BLaER1 treated with 17β-estradiol and CSF1 and Interleukin-3, amounts not matched to agents 10 nM and 100 nM (cell line): ENCODE data around the gene PTCH2.

ENCODE experiments used
- H3K27ac ChIP-seq, 11 experiments: shearing (Covaris generic); formaldehyde crosslinking; 2 replicates each; pipeline ENCODE4 v1.8.1; 2022
- H3K27me3 ChIP-seq, 11 experiments: shearing (Covaris generic); formaldehyde crosslinking; 2 replicates each; pipeline ENCODE4 v1.8.1; 2022
- H3K36me3 ChIP-seq, 11 experiments: shearing (Covaris generic); formaldehyde crosslinking; 2 replicates each; pipeline ENCODE4 v1.8.1; 2022
- H3K4me1 ChIP-seq, 10 experiments: shearing (Covaris generic); formaldehyde crosslinking; 2 replicates each; pipeline ENCODE4 v1.8.1; 2022
- H3K4me2 ChIP-seq, 11 experiments: shearing (Covaris generic); formaldehyde crosslinking; 2 replicates each; pipeline ENCODE4 v1.8.1; 2022
- H3K4me3 ChIP-seq, 10 experiments: shearing (Covaris generic); formaldehyde crosslinking; 2 replicates each; pipeline ENCODE4 v1.8.1; 2022
- H3K9ac ChIP-seq, 11 experiments: shearing (Covaris generic); formaldehyde crosslinking; 2 replicates each; pipeline ENCODE4 v1.8.1; 2022
- H3K9me3 ChIP-seq, 11 experiments: shearing (Covaris generic); formaldehyde crosslinking; replicated peaks in 1 of 11; 2 replicates each; pipeline ENCODE4 v1.8.1; 2022
- H4K20me1 ChIP-seq, 11 experiments: shearing (Covaris generic); formaldehyde crosslinking; 2 replicates each; pipeline ENCODE4 v1.8.1; 2022
- Cebpa-rat ChIP-seq, 11 experiments: shearing (Covaris generic); IDR thresholded peaks; 2 replicates each; pipeline ENCODE4 v1.8.1; 2022

Gene PTCH2

GRCh38 chr1:44786138-44786840 is 56.8 kb downstream of the PTCH2 start:
- Histone ChIP-seq H3K9me3 (no peaks in the 10 kb centered on the region), H3K36me3 (peaks cover 7 to 14% (median 11%) of the 10 kb centered on the region in 11 experiments; a peak in 21 of 22 replicates), H3K4me2 (peak overlapping the region; percentile 76 to 99 (median 92)), H3K27me3 (no peaks in the 10 kb centered on the region; a peak in 2 of 22 replicates), H3K9ac (peak overlapping the region; percentile 51 to 79 (median 66); a peak in 21 of 22 replicates), H3K4me1 (peaks cover 31 to 57% (median 50%) of the 10 kb centered on the region in 10 experiments), H3K27ac (peak overlapping the region in 9 of 11 experiments; percentile 38 to 72 (median 62); a peak in 16 of 22 replicates), H4K20me1 (peaks cover 0 to 19% (median 7%) of the 10 kb centered on the region in 11 experiments; a peak in 14 of 22 replicates), H3K4me3 (peak overlapping the region; percentile 36 to 59 (median 48); a peak in 19 of 20 replicates)
- TF ChIP-seq Cebpa-rat (IDR thresholded peaks at IDR 0.05): no peak

- Histone ChIP-seq H3K4me1 (peaks cover 33 to 60% (median 54%) of the 10 kb centered on the region in 10 experiments), H3K27me3 (no peaks in the 10 kb centered on the region; a peak in 2 of 22 replicates), H3K4me3 (peak overlapping the region; percentile 36 to 59 (median 48); a peak in 19 of 20 replicates), H3K9ac (peak overlapping the region; percentile 51 to 79 (median 66); a peak in 19 of 22 replicates), H4K20me1 (peaks cover 2 to 26% (median 14%) of the 10 kb centered on the region in 11 experiments; a peak in 19 of 22 replicates), H3K27ac (peak overlapping the region in 7 of 11 experiments; percentile 49 to 72 (median 64); a peak in 11 of 22 replicates), H3K36me3 (peaks cover 13 to 21% (median 18%) of the 10 kb centered on the region in 11 experiments), H3K4me2 (peak overlapping the region; percentile 76 to 99 (median 92)), H3K9me3 (no peaks in the 10 kb centered on the region)
- TF ChIP-seq Cebpa-rat (IDR thresholded peaks at IDR 0.05): no peak
Measured at GRCh38 chr1:44785501-44786137, 57.4 kb downstream of the PTCH2 start.

- no peaks in the 10 kb centered on the region; a peak in 2 of 22 replicates for H3K27me3 ChIP-seq
- no peak for TF ChIP-seq Cebpa-rat (IDR thresholded peaks at IDR 0.05)
- peaks cover 19 to 27% (median 24%) of the 10 kb centered on the region in 11 experiments for H3K36me3 ChIP-seq
- no peaks in the 10 kb centered on the region for H3K9me3 ChIP-seq
- H3K9ac ChIP-seq: peak overlapping the region in 6 of 11 experiments; percentile 66 to 79 (median 74); a peak in 12 of 22 replicates
- peaks cover 8 to 32% (median 20%) of the 10 kb centered on the region in 11 experiments; a peak in 20 of 22 replicates for H4K20me1 ChIP-seq
- peak overlapping the region in 4 of 10 experiments; percentile 2 to 47 (median 40); a peak in 5 of 20 replicates for H3K4me3 ChIP-seq
- peak overlapping the region; percentile 76 to 99 (median 92) for H3K4me2 ChIP-seq
- H3K27ac ChIP-seq: peak overlapping the region in 3 of 11 experiments; percentile 28 to 66 (median 64); a peak in 4 of 22 replicates
- peaks cover 39 to 63% (median 59%) of the 10 kb centered on the region in 10 experiments for H3K4me1 ChIP-seq
Measured at GRCh38 chr1:44785029-44785380, 58.0 kb downstream of the PTCH2 start.

- H4K20me1 ChIP-seq: peaks cover 14 to 38% (median 26%) of the 10 kb centered on the region in 11 experiments; a peak in 21 of 22 replicates
- H3K9me3 ChIP-seq: no peaks in the 10 kb centered on the region
- peak overlapping the region; percentile 59 to 79 (median 73) for H3K9ac ChIP-seq
- H3K27ac ChIP-seq: peak overlapping the region; percentile 14 to 72 (median 43); a peak in 18 of 22 replicates
- H3K27me3 ChIP-seq: no peaks in the 10 kb centered on the region; a peak in 2 of 22 replicates
- peaks cover 26 to 33% (median 31%) of the 10 kb centered on the region in 11 experiments for H3K36me3 ChIP-seq
- H3K4me3 ChIP-seq: peak overlapping the region; percentile 41 to 68 (median 52)
- peaks cover 46 to 69% (median 61%) of the 10 kb centered on the region in 10 experiments for H3K4me1 ChIP-seq
- H3K4me2 ChIP-seq: peak overlapping the region; percentile 76 to 99 (median 92)
- no peak for TF ChIP-seq Cebpa-rat (IDR thresholded peaks at IDR 0.05)
Measured at GRCh38 chr1:44784094-44785028, 58.7 kb downstream of the PTCH2 start.

- no peak for TF ChIP-seq Cebpa-rat (IDR thresholded peaks at IDR 0.05)
- Histone ChIP-seq H3K27me3 (no peaks in the 10 kb centered on the region; a peak in 2 of 22 replicates), H4K20me1 (peaks cover 21 to 45% (median 33%) of the 10 kb centered on the region in 11 experiments), H3K4me1 (peaks cover 52 to 76% (median 66%) of the 10 kb centered on the region in 10 experiments), H3K9me3 (no peaks in the 10 kb centered on the region), H3K4me3 (peak overlapping the region; percentile 41 to 68 (median 52)), H3K36me3 (peaks cover 32 to 40% (median 37%) of the 10 kb centered on the region in 11 experiments), H3K27ac (peak overlapping the region; percentile 14 to 72 (median 43); a peak in 17 of 22 replicates), H3K9ac (peak overlapping the region; percentile 59 to 79 (median 73); a peak in 21 of 22 replicates), H3K4me2 (peak overlapping the region; percentile 76 to 99 (median 92))
Measured at GRCh38 chr1:44783697-44784093, 59.4 kb downstream of the PTCH2 start.

- Histone ChIP-seq H4K20me1 (peaks cover 51 to 75% (median 61%) of the 10 kb centered on the region in 11 experiments), H3K9me3 (no peaks in the 10 kb centered on the region; a peak in 1 of 22 replicates), H3K36me3 (peaks cover 59 to 68% (median 65%) of the 10 kb centered on the region in 11 experiments), H3K27ac (no peak overlapping the region), H3K27me3 (no peaks in the 10 kb centered on the region; a peak in 1 of 22 replicates), H3K4me2 (peak overlapping the region in 3 of 11 experiments; percentile 0 to 97 (median 7); a peak in 1 of 22 replicates), H3K4me3 (no peak overlapping the region), H3K9ac (no peak overlapping the region), H3K4me1 (peaks cover 67 to 85% (median 76%) of the 10 kb centered on the region in 10 experiments)
- TF ChIP-seq Cebpa-rat (IDR thresholded peaks at IDR 0.05): no peak
Measured at GRCh38 chr1:44780583-44781121, 62.4 kb downstream of the PTCH2 start.

- Histone ChIP-seq H3K4me1 (peaks cover 58 to 77% (median 67%) of the 10 kb centered on the region in 10 experiments), H3K4me2 (peak overlapping the region; percentile 93 to 99 (median 97)), H3K27me3 (no peaks in the 10 kb centered on the region), H3K36me3 (peaks cover 59 to 68% (median 65%) of the 10 kb centered on the region in 11 experiments), H3K9me3 (no peaks in the 10 kb centered on the region; a peak in 1 of 22 replicates), H3K9ac (peak overlapping the region; percentile 54 to 99 (median 96); a peak in 16 of 22 replicates), H3K4me3 (peak overlapping the region in 9 of 10 experiments; percentile 81 to 97 (median 87); a peak in 15 of 20 replicates), H3K27ac (no peak overlapping the region), H4K20me1 (peaks cover 51 to 75% (median 61%) of the 10 kb centered on the region in 11 experiments)
- no peak for TF ChIP-seq Cebpa-rat (IDR thresholded peaks at IDR 0.05)
Measured at GRCh38 chr1:44778705-44779576, 64.1 kb downstream of the PTCH2 start.
